ENCODE results near the gene TGFB1.

DNA sequence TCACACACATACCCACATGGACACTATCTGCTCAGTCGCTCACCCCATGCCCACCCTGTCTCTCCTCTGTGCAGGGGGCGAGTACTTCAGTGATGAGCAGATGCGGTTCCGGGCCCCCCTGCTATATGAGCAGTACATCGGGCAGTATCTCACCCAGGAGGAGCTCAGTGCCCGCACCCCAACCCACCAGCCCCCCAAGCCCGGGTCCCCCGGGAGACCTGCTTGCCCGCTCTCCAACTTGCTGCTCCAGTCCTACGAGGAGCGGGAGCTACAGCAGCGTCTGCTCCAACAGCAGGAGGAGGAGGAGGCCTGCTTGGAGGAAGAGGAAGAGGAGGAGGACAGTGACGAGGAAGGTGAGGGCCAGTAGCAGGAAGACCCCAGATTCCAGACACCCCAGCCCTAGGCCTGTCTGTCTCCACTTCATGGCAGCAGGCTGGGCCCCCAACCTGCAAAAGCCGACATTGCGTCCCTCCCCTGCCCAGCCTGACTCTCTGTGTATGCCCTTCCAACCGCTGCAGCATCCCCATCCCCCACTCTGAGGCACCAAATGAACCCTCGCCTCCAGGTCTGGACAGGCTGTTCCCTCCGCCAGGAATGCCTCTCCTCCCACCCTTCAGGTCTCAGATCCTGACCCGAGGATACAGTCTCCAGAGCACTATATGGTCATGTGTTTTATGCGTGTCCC is 34.1 kb downstream of the TGFB1 start:
- TF ChIP-seq, protein P1, sequence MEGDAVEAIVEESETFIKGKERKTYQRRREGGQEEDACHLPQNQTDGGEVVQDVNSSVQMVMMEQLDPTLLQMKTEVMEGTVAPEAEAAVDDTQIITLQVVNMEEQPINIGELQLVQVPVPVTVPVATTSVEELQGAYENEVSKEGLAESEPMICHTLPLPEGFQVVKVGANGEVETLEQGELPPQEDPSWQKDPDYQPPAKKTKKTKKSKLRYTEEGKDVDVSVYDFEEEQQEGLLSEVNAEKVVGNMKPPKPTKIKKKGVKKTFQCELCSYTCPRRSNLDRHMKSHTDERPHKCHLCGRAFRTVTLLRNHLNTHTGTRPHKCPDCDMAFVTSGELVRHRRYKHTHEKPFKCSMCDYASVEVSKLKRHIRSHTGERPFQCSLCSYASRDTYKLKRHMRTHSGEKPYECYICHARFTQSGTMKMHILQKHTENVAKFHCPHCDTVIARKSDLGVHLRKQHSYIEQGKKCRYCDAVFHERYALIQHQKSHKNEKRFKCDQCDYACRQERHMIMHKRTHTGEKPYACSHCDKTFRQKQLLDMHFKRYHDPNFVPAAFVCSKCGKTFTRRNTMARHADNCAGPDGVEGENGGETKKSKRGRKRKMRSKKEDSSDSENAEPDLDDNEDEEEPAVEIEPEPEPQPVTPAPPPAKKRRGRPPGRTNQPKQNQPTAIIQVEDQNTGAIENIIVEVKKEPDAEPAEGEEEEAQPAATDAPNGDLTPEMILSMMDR (IDR thresholded peaks at IDR 0.05) = no peak
- TF ChIP-seq POLR2A (IDR thresholded peaks at IDR 0.05) = no peak
